ENCODE data around the gene PPP2R2C. TPM values are rescaled to one million over a fixed set of nuclear protein-coding genes. Genes with fewer than 3 reads are reported as not detected.

Gene PPP2R2C
- total RNA-seq, 4 donors from 2014 or later: 0.50 to 2.7 (median 1.4) TPM

- Histone ChIP-seq H3K4me3 (no peak overlapping the region), H3K27ac (replicated peaks in 1 of 4) (no peak overlapping the region), H3K4me1 (peaks cover 0 to 8% (median 4%) of the 10 kb centered on the region in 4 donors), H3K9me3 (no peaks in the 10 kb centered on the region), H3K36me3 (no peaks in the 10 kb centered on the region), H3K27me3 (peaks cover 0 to 58% (median 0%) of the 10 kb centered on the region in 4 donors)
- no peak for TF ChIP-seq POLR2AphosphoS5 (IDR thresholded peaks at IDR 0.05)
- TF ChIP-seq CTCF (IDR thresholded peaks at IDR 0.05): no peak
- no peak for TF ChIP-seq POLR2A (IDR thresholded peaks at IDR 0.05; ENCODE audit: low read depth)
- no peak for TF ChIP-seq EP300 (IDR thresholded peaks at IDR 0.05)
- WGBS: 67% methylated on average over 11 of the region's 11 CpGs
- no peak for DNase-seq (ENCODE audit: extremely low spot score)
- intact Hi-C loops (cut with DNase I): no loop called here
Observed at GRCh38 chr4:6343939-6344408, 128.4 kb downstream of the PPP2R2C start.

GRCh38 chr4:6342530-6343293 is 129.7 kb downstream of the PPP2R2C start:
- TF ChIP-seq POLR2AphosphoS5 (IDR thresholded peaks at IDR 0.05): no peak
- TF ChIP-seq CTCF (IDR thresholded peaks at IDR 0.05): no peak
- Histone ChIP-seq H3K4me3 (no peak overlapping the region), H3K4me1 (peaks cover 0 to 8% (median 4%) of the 10 kb centered on the region in 4 donors), H3K27ac (replicated peaks in 1 of 4) (no peak overlapping the region), H3K9me3 (no peaks in the 10 kb centered on the region), H3K36me3 (no peaks in the 10 kb centered on the region), H3K27me3 (peaks cover 0 to 58% (median 0%) of the 10 kb centered on the region in 4 donors)
- DNase-seq (ENCODE audit: extremely low spot score): no peak
- intact Hi-C loops (cut with DNase I): no loop called here
- WGBS: 56% methylated on average over 23 of the region's 23 CpGs

GRCh38 chr4:6341696-6342095 is 130.7 kb downstream of the PPP2R2C start:
- WGBS: 74% methylated on average over 6 of the region's 6 CpGs
- H3K9me3 ChIP-seq: no peaks in the 10 kb centered on the region
- peaks cover 0 to 8% (median 4%) of the 10 kb centered on the region in 4 donors for H3K4me1 ChIP-seq
- H3K36me3 ChIP-seq: no peaks in the 10 kb centered on the region
- no peak for TF ChIP-seq POLR2AphosphoS5 (IDR thresholded peaks at IDR 0.05)
- TF ChIP-seq EP300 (IDR thresholded peaks at IDR 0.05): no peak
- no peak for TF ChIP-seq CTCF (IDR thresholded peaks at IDR 0.05)
- no peak for TF ChIP-seq POLR2A (IDR thresholded peaks at IDR 0.05; ENCODE audit: low read depth)
- H3K27ac ChIP-seq (replicated peaks in 1 of 4): no peak overlapping the region
- H3K4me3 ChIP-seq: no peak overlapping the region
- peaks cover 0 to 55% (median 0%) of the 10 kb centered on the region in 4 donors for H3K27me3 ChIP-seq
- DNase-seq (ENCODE audit: extremely low spot score): no peak
- intact Hi-C loops (cut with DNase I): no loop called here

GRCh38 chr4:6340446-6341015 is 131.9 kb downstream of the PPP2R2C start:
- Histone ChIP-seq H3K36me3 (no peaks in the 10 kb centered on the region), H3K27ac (replicated peaks in 1 of 4) (no peak overlapping the region), H3K4me3 (no peak overlapping the region), H3K27me3 (peaks cover 0 to 55% (median 0%) of the 10 kb centered on the region in 4 donors), H3K9me3 (no peaks in the 10 kb centered on the region), H3K4me1 (peaks cover 0 to 8% (median 4%) of the 10 kb centered on the region in 4 donors)
- TF ChIP-seq POLR2A (IDR thresholded peaks at IDR 0.05; ENCODE audit: low read depth) (no peak), EP300 (IDR thresholded peaks at IDR 0.05) (no peak), CTCF (IDR thresholded peaks at IDR 0.05) (no peak), POLR2AphosphoS5 (IDR thresholded peaks at IDR 0.05) (no peak)
- intact Hi-C loops (cut with DNase I): no loop called here
- WGBS: 59% methylated on average over 9 of the region's 9 CpGs
- DNase-seq (ENCODE audit: extremely low spot score): no peak
